A549 (cell line): ENCODE results near the gene METRNL.
"Not testable (repeated sequence)": the region's sequence is repeated elsewhere in the genome, so short reads cannot be mapped to it uniquely, and the experiment has no call there.

Experiments used
- ATOH8 ChIP-seq: fragments of 250-450 bp; sonication (Bioruptor Pico); IDR thresholded peaks from 2 replicates; pipeline ENCODE4 v1.5.0; 2020; ENCODE audit warnings: low read depth, mild to moderate bottlenecking, moderate library complexity
- BHLHE40 ChIP-seq: IDR thresholded peaks from 2 replicates; pipeline ENCODE4 v1.6.1; 2012; ENCODE audit warnings: low read depth, low read length, inconsistent platforms
- CEBPB ChIP-seq, 2 experiments: fragments of >200 bp in 1 of 2; sonication (Bioruptor Twin) in 1 of 2; formaldehyde crosslinking in 1 of 2; IDR thresholded peaks; 2 replicates each; pipeline ENCODE4 v1.6.1; 2012 to 2016
- CTCF ChIP-seq: fragments of >200 bp; sonication (Bioruptor Twin); formaldehyde crosslinking; IDR thresholded peaks from 3 replicates; pipeline ENCODE4 v1.5.1; 2016
- JUN ChIP-seq, 2 experiments: fragments of >200 bp; sonication (Bioruptor Twin); formaldehyde crosslinking; IDR thresholded peaks; 2 replicates in 1 of 2; 3 replicates in 1 of 2; pipeline ENCODE4 v1.6.1; 2016 to 2017
- JUNB ChIP-seq: fragments of >200 bp; sonication (Bioruptor Twin); formaldehyde crosslinking; IDR thresholded peaks from 2 replicates; pipeline ENCODE4 v1.6.1; 2016
- KDM1A ChIP-seq: fragments of 200-600 bp; sonication (generic); IDR thresholded peaks from 2 replicates; pipeline ENCODE4 v1.6.1; 2016; ENCODE audit warnings: low read depth, mild to moderate bottlenecking
- MAFK ChIP-seq: fragments of 450-650 bp; IDR thresholded peaks from 2 replicates; pipeline ENCODE4 v1.6.1; 2014; ENCODE audit not compliant: partially characterized antibody
- MAX ChIP-seq: IDR thresholded peaks from 2 replicates; pipeline ENCODE4 v1.6.1; 2012
- NR3C1 ChIP-seq: fragments of >200 bp; sonication (Bioruptor Twin); formaldehyde crosslinking; IDR thresholded peaks from 3 replicates; pipeline ENCODE4 v1.6.1; 2017
- PHF8 ChIP-seq: fragments of 200-600 bp; sonication (generic); IDR thresholded peaks from 2 replicates; pipeline ENCODE4 v1.6.1; 2016; ENCODE audit warnings: low read depth, mild to moderate bottlenecking, antibody characterized with exemption, moderate library complexity, borderline replicate concordance
- RAD21 ChIP-seq, 2 experiments: fragments of >200 bp in 1 of 2; sonication (Bioruptor Twin) in 1 of 2; formaldehyde crosslinking in 1 of 2; IDR thresholded peaks in 1 of 2; conservative IDR thresholded peaks in 1 of 2; 2 replicates in 1 of 2; 3 replicates in 1 of 2; pipeline ENCODE4 v1.6.1; 2012 to 2018; ENCODE audit warnings: inconsistent platforms in 1 of 2
- TF ChIP-seq, protein P1 (sequence below): fragments of 150-350 bp; IDR thresholded peaks from 2 replicates; pipeline ENCODE4 v1.6.1; 2014; ENCODE audit warnings: low read depth, mild to moderate bottlenecking, low read length

DNA sequence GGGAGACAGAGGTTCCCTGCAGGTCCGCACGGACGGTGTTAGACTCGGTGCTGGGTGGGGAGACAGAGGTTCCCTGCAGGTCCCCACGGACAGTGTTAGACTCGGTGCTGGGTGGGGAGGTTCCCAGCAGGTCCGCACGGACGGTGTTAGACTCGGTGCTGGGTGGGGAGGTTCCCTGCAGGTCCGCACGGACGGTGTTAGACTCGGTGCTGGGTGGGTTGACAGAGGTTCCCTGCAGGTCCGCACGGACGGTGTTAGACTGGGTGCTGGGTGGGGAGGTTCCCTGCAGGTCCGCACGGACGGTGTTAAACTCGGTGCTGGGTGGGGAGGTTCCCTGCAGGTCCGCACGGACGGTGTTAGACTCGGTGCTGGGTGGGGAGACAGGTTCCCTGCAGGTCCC, 24.2 kb upstream of the METRNL start:
- not testable (repeated sequence) for TF ChIP-seq RAD21 (conservative IDR thresholded peaks at IDR 0.05 in 1 of 2, IDR thresholded peaks at IDR 0.05 in 1 of 2); MAFK; ATOH8; CTCF; JUNB; BHLHE40; NR3C1; CEBPB (IDR thresholded peaks at IDR 0.05); PHF8; JUN (IDR thresholded peaks at IDR 0.05); KDM1A; MAX
- TF ChIP-seq, protein P1, sequence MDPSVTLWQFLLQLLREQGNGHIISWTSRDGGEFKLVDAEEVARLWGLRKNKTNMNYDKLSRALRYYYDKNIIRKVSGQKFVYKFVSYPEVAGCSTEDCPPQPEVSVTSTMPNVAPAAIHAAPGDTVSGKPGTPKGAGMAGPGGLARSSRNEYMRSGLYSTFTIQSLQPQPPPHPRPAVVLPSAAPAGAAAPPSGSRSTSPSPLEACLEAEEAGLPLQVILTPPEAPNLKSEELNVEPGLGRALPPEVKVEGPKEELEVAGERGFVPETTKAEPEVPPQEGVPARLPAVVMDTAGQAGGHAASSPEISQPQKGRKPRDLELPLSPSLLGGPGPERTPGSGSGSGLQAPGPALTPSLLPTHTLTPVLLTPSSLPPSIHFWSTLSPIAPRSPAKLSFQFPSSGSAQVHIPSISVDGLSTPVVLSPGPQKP, result not testable (repeated sequence)
